COR-L47 (cell line): Measurements from ENCODE around the gene ZFAND3.

Source experiments
- DNase-seq: peaks from one replicate; lab custom pipeline; 2025; lab: John Stamatoyannopoulos, UW

Gene ZFAND3

GRCh38 chr6:38134704-38135088 lies 315.2 kb downstream of the ZFAND3 start:
- no peak for DNase-seq

- DNase-seq = no peak
These were observed 317.0 kb downstream of the ZFAND3 start for GRCh38 chr6:38136547-38136946.

GRCh38 chr6:38137608-38138265 lies 318.2 kb downstream of the ZFAND3 start:
- DNase-seq = no peak

- DNase-seq = no peak
These were observed 318.8 kb downstream of the ZFAND3 start for GRCh38 chr6:38138374-38138773.

- no peak for DNase-seq
These were observed 321.6 kb downstream of the ZFAND3 start for GRCh38 chr6:38141085-38141484.

GRCh38 chr6:38141716-38142115 lies 322.2 kb downstream of the ZFAND3 start:
- no peak for DNase-seq

GRCh38 chr6:38142178-38142902 lies 322.8 kb downstream of the ZFAND3 start:
- no peak for DNase-seq

- no peak for DNase-seq
These were observed 323.9 kb downstream of the ZFAND3 start for GRCh38 chr6:38143191-38144150.

GRCh38 chr6:38144365-38144945 lies 324.9 kb downstream of the ZFAND3 start:
- DNase-seq = no peak

GRCh38 chr6:38146021-38146733 lies 326.6 kb downstream of the ZFAND3 start:
- no peak for DNase-seq

- no peak for DNase-seq
These were observed 327.2 kb downstream of the ZFAND3 start for GRCh38 chr6:38146734-38147027.

GRCh38 chr6:38148606-38149005 lies 329.1 kb downstream of the ZFAND3 start:
- DNase-seq = no peak

GRCh38 chr6:38149531-38149930 lies 330.0 kb downstream of the ZFAND3 start:
- peak; percentile 34 for DNase-seq

- no peak for DNase-seq
These were observed 330.5 kb downstream of the ZFAND3 start for GRCh38 chr6:38150021-38150420.

GRCh38 chr6:38150681-38151296 lies 331.3 kb downstream of the ZFAND3 start:
- no peak for DNase-seq

- DNase-seq = no peak
These were observed 332.3 kb downstream of the ZFAND3 start for GRCh38 chr6:38151580-38152500.

- DNase-seq = no peak
These were observed 333.1 kb downstream of the ZFAND3 start for GRCh38 chr6:38152620-38153019.

- DNase-seq = no peak
These were observed 333.7 kb downstream of the ZFAND3 start for GRCh38 chr6:38153076-38153797.

GRCh38 chr6:38153798-38154345 lies 334.3 kb downstream of the ZFAND3 start:
- DNase-seq = no peak
